Colonic mucosa (tissue), 4 donors: ENCODE data around the gene C4orf46. TPM values are rescaled to one million over a fixed set of nuclear protein-coding genes. Genes with fewer than 3 reads are reported as not detected.
"Not testable (repeated sequence)": the region's sequence is repeated elsewhere in the genome, so short reads cannot be mapped to it uniquely, and the experiment has no call there.

Experiments used
- DNase-seq: peaks from one replicate; pipeline ENCODE4 v3.0.0-alpha.2; 2020
- H3K27ac ChIP-seq: fragments of 200-600 bp; one replicate; pipeline ENCODE4 v1.8.0; 2021
- H3K27me3 ChIP-seq: fragments of 200-600 bp; one replicate; pipeline ENCODE4 v1.8.0; 2021
- H3K36me3 ChIP-seq: fragments of 200-600 bp; one replicate; pipeline ENCODE4 v1.8.0; 2021
- H3K4me1 ChIP-seq: fragments of 200-600 bp; one replicate; pipeline ENCODE4 v1.8.0; 2021; ENCODE audit warnings: mild to moderate bottlenecking
- H3K4me3 ChIP-seq: fragments of 200-600 bp; one replicate; pipeline ENCODE4 v1.8.0; 2021
- H3K9ac ChIP-seq, 2 donors: one replicate each; pipeline ENCODE4 v1.7.0; 2013; ENCODE audit warnings: control low read depth in 2 of 2, low read depth in 2 of 2, low read length in 2 of 2
- H3K9me3 ChIP-seq: fragments of 200-600 bp; one replicate; pipeline ENCODE4 v1.8.0; 2021
- intact Hi-C: fragments of 100-400 bp; cut with DNase I; formaldehyde crosslinking; loops from one replicate; pipeline ENCODE4 v1.14.1; 2022
- total RNA-seq, 2 donors: library from RNA; stranded (reverse); fragmentation: NEBNext Ultra II Directional in 1 of 2; extraction: Animal tissue kit (Norgen Biotek cat#: 25700) in 1 of 2; gene quantifications; one replicate each; pipeline ENCODE4 v1.2.1, GENCODE V29; 2021
- TF ChIP-seq, protein P1 (sequence below): fragments of 200-600 bp; IDR thresholded peaks from one replicate; pipeline ENCODE4 v1.8.0; 2022; ENCODE audit warnings: antibody characterized with exemption, mild to moderate bottlenecking
- donor health status: healthy.
- donor health status: DM: no; HTN: no; CAD: no.
- donor health status: DM: no; HTN: no; CAD: no.

The C4orf46 gene
- total RNA-seq, 2 donors from 2014 or later, result 3.7 to 7.4 TPM

DNA sequence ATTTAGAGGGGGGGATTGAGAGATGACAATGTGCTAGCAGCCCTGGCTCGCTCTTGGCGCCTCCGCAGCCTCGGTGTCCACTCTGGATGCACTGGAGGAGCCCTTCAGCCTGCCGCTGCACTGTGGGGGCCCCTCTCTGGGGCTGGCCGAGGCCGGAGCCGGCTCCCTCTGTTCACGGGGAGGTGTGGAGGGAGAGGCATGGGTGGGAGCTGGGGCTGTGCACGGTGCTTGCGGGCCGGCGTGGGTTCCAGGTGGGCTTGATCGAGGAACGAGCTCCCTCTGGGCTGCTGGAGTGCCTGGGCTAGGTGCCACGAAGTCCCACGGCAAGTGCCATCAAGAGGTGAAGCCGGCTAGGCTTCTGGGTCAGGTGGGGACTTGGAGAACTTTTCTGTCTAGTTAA lies 6.9 kb downstream of the C4orf46 start:
- no peak overlapping the region for H3K27ac ChIP-seq
- no peak for DNase-seq
- no peaks in the 10 kb centered on the region for H3K36me3 ChIP-seq
- H3K27me3 ChIP-seq, result no peaks in the 10 kb centered on the region
- H3K9me3 ChIP-seq, result no peaks in the 10 kb centered on the region
- TF ChIP-seq, protein P1, sequence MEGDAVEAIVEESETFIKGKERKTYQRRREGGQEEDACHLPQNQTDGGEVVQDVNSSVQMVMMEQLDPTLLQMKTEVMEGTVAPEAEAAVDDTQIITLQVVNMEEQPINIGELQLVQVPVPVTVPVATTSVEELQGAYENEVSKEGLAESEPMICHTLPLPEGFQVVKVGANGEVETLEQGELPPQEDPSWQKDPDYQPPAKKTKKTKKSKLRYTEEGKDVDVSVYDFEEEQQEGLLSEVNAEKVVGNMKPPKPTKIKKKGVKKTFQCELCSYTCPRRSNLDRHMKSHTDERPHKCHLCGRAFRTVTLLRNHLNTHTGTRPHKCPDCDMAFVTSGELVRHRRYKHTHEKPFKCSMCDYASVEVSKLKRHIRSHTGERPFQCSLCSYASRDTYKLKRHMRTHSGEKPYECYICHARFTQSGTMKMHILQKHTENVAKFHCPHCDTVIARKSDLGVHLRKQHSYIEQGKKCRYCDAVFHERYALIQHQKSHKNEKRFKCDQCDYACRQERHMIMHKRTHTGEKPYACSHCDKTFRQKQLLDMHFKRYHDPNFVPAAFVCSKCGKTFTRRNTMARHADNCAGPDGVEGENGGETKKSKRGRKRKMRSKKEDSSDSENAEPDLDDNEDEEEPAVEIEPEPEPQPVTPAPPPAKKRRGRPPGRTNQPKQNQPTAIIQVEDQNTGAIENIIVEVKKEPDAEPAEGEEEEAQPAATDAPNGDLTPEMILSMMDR, result no peak
- no peak overlapping the region for H3K9ac ChIP-seq
- no peaks in the 10 kb centered on the region for H3K4me1 ChIP-seq
- no peak overlapping the region for H3K4me3 ChIP-seq
- intact Hi-C loops, result no loop called here

DNA sequence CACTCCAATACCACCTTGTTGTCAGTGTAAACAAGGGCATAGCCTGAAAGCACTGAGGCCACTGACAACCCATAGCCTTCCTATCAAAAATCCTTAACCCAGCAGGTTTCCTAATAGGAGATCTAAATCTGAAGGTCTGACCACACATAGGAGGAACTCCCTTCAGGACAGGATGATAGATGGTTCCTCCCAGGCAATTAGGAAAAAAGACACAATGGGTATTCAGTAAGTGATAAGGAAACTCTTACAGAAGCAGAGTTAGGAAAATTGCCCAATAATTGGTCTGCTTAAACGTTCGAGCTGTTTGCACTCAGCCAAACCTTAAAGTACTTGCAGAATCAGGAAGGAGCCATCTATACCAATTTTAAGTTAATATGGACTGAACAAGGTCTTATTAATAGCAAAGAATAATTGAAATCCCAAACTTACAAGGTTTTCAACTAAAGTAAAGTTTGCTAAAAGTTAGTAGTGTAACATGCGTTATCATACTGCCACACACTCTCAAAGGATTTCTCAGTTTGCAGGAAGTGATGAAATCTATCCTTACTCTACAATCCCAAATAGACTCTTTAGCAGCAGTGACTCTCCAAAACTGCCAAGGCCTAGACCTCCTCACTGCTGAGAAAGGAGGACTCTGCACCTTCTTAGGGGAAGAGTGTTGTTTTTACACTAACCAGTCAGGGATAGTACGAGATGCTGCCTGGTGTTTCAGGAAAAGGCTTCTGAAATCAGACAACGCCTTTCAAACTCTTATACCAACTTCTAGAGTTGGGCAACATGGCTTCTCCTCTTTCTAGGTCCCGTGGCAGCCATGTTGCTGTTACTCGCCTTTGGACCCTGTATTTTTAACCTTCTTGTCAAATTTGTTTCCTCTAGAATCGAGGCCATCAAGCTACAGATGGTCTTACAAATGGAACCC lies 7.7 kb downstream of the C4orf46 start:
- intact Hi-C loops, DNase-seq, H3K4me1 ChIP-seq, H3K27me3 ChIP-seq, H3K36me3 ChIP-seq, H3K4me3 ChIP-seq, H3K9me3 ChIP-seq, H3K27ac ChIP-seq, H3K9ac ChIP-seq: not testable (repeated sequence)

DNA sequence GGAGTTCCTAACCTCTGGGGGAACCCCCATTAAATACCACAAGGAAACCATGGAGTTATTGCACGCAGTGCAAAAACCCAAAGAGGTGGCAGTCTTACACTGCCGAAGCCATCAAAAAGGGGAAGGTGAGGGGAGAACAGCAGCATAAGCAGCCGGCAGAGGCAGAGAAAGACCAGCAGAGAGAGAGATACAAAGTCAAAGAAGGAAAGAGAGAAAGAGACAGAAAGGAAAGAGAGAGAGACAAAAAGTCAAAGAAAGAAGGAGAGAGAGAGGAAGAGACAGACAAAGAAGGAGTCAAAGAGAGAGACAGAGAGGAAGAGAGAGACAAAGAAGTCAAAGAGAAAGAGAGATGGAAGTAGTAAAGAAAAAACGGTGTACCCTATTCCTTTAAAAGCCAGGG lies 8.4 kb downstream of the C4orf46 start:
- H3K4me3 ChIP-seq, H3K4me1 ChIP-seq, H3K27ac ChIP-seq, H3K9ac ChIP-seq, H3K27me3 ChIP-seq, H3K36me3 ChIP-seq, DNase-seq, H3K9me3 ChIP-seq, intact Hi-C loops: not testable (repeated sequence)

- intact Hi-C loops, result no loop called here
- Histone ChIP-seq H3K27ac (no peak overlapping the region), H3K4me3 (no peak overlapping the region), H3K27me3 (no peaks in the 10 kb centered on the region), H3K9ac (no peak overlapping the region), H3K9me3 (no peaks in the 10 kb centered on the region), H3K4me1 (no peaks in the 10 kb centered on the region), H3K36me3 (no peaks in the 10 kb centered on the region)
- TF ChIP-seq, protein P1, result no peak
- no peak for DNase-seq
Measured at GRCh38 chr4:158657291-158657690, 14.4 kb downstream of the C4orf46 start.

GRCh38 chr4:158656439-158656838 lies 15.2 kb downstream of the C4orf46 start:
- intact Hi-C loops, result no loop called here
- H3K27ac ChIP-seq, result no peak overlapping the region
- TF ChIP-seq, protein P1, result no peak

GRCh38 chr4:158652920-158653319 lies 18.8 kb downstream of the C4orf46 start:
- no peaks in the 10 kb centered on the region for H3K4me1 ChIP-seq
- no peak overlapping the region for H3K9ac ChIP-seq
- DNase-seq, result no peak
- TF ChIP-seq, protein P1, result no peak
- no peaks in the 10 kb centered on the region for H3K27me3 ChIP-seq
- no peaks in the 10 kb centered on the region for H3K9me3 ChIP-seq
- no peak overlapping the region for H3K4me3 ChIP-seq
- no peak overlapping the region for H3K27ac ChIP-seq
- no peaks in the 10 kb centered on the region for H3K36me3 ChIP-seq
- intact Hi-C loops, result no loop called here

More at GRCh38 chr4:158656439-158656838, 15.2 kb downstream of the C4orf46 start:
- DNase-seq, result no peak
- Histone ChIP-seq H3K4me3 (no peak overlapping the region), H3K9me3 (no peaks in the 10 kb centered on the region), H3K36me3 (no peaks in the 10 kb centered on the region), H3K9ac (no peak overlapping the region), H3K4me1 (no peaks in the 10 kb centered on the region), H3K27me3 (no peaks in the 10 kb centered on the region)
